Esophagus mucosa (tissue), 1 donor: ENCODE measurements around the gene DYNC1H1. TPM values are rescaled to one million over a fixed set of nuclear protein-coding genes. Genes with fewer than 3 reads are reported as not detected.

Experiments used
- ATAC-seq: fragments of 200-7000 bp; cut with Tn5 transposase; one replicate; pipeline ENCODE4 v1.9.1; 2020
- total RNA-seq: library from RNA; stranded (reverse); gene quantifications from one replicate; pipeline ENCODE4 v1.2.4, GENCODE V29; 2023
- donor health status: DM: yes; HTN: yes; CAD: no.

The DYNC1H1 gene
- total RNA-seq, 1 donor from 2014 or later = 250 TPM

- ATAC-seq = no peak
Measured at GRCh38 chr14:102092806-102093205, 128.4 kb downstream of the DYNC1H1 start.

GRCh38 chr14:102094101-102094500 lies 129.7 kb downstream of the DYNC1H1 start:
- ATAC-seq = peak; percentile 25

GRCh38 chr14:102095231-102095870 lies 131.0 kb downstream of the DYNC1H1 start:
- ATAC-seq = no peak

DNA sequence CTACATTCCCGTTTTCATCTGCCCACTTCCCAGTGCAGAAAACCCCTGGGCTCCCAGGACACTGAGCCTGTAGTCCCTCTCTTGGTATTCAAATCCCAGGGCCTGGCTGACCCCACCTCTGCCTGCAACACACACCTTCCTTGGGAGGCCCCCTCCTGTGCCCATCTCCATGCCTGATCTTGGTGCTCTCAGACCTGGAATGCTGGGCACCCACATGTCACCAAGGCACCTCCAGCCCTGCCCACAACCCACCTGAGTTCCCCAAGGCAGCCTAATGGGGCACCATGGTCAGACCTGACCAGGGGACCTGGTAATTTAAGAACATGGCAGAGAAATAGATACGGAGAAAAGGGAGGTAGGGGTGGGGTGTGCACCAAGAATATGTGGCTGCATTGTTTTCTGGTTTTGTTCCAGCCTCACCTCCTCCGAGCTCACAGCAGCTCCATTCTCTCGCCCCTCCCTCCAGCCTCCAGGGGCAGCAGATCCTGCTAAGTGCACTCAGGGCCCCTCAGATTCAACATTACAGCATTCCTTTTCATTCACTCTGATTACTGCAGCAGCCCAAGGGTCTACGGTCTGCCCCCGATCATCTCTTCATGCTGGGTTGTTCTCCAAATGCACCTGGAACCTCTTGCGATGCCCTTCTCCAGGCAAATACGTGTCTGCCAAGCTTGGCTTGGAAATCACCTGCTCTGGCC lies 131.6 kb downstream of the DYNC1H1 start:
- peak; percentile 14 for ATAC-seq

GRCh38 chr14:102096569-102097188 lies 132.3 kb downstream of the DYNC1H1 start:
- ATAC-seq = peak; percentile 73

GRCh38 chr14:102097441-102098135 lies 133.2 kb downstream of the DYNC1H1 start:
- no peak for ATAC-seq

- no peak for ATAC-seq
Measured at GRCh38 chr14:102103062-102103695, 138.8 kb downstream of the DYNC1H1 start.

- ATAC-seq = no peak
Measured at GRCh38 chr14:102105369-102105768, 141.0 kb downstream of the DYNC1H1 start.

Other genes with a start within 250 kb of the DYNC1H1 start
- gene PPP2R5C, start 202.9 kb upstream of the DYNC1H1 start, total RNA-seq = 106 TPM
- 192 TPM for gene HSP90AA1, start 122.5 kb downstream of the DYNC1H1 start, total RNA-seq
- gene WDR20, start 175.3 kb downstream of the DYNC1H1 start, total RNA-seq = 26.5 TPM